GM18858 (cell line): ENCODE measurements around the gene RMI1.
A peak's percentile ranks its signal among the peaks of the same experiment; 100 is the strongest.
"Not testable (repeated sequence)": the region's sequence is repeated elsewhere in the genome, so short reads cannot be mapped to it uniquely, and the experiment has no call there.

Experiments
- ATAC-seq: cut with Tn5 transposase; IDR thresholded peaks from one replicate; pipeline ENCODE4 v1.9.1; 2021; ENCODE audit not compliant: unreplicated experiment

RMI1 gene

DNA sequence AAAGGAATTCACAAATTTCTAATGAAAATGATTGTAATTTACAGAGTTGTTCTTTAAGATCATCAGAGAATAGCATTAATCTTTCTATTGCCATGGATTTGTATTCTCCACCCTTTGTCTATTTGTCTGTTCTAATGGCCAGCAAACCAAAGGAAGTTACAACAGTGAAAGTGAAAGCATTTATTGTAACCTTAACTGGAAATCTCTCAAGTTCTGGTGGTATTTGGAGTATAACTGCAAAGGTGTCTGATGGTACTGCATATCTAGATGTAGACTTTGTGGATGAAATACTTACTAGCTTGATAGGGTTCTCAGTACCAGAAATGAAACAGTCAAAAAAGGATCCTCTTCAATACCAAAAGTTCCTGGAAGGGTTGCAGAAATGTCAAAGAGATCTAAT, 21.7 kb downstream of the RMI1 start:
- ATAC-seq, result peak; percentile 72

DNA sequence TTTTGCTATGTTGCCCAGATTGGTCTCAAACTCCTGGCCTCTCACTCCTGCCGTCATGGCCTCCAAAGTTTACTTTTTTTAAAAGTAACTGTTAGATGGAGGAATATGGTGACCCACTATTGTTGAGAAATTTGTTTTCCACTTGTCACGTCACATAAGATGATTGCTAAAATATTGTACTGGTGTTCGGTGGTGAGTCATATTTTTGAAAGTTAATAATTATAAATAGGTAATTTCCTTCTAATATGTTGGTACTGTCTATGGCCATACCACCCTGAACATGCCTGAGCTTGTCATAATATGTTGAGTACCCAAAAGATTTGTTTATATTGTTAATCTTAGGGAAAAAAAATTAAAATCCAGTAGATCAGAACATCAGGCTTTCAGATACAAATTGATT, 22.6 kb downstream of the RMI1 start:
- no peak for ATAC-seq

DNA sequence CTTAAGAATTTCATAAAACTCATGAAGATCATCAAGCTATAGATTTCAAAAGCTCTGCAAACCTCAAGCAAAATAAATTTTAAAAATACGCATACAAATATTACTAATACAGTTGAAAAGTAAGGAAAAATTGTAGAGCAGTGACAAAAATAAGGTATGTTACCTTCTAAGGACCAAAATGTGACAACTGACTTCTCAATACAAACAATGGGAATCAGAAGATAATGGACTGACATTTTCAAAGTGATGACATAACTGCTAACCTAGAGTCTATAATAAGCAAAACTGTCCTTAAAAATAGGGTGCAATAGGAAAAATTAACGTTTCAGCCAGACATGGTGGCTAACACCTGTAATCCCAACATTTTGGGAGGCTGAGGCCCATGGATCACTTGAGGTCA, 27.1 kb downstream of the RMI1 start:
- no peak for ATAC-seq

DNA sequence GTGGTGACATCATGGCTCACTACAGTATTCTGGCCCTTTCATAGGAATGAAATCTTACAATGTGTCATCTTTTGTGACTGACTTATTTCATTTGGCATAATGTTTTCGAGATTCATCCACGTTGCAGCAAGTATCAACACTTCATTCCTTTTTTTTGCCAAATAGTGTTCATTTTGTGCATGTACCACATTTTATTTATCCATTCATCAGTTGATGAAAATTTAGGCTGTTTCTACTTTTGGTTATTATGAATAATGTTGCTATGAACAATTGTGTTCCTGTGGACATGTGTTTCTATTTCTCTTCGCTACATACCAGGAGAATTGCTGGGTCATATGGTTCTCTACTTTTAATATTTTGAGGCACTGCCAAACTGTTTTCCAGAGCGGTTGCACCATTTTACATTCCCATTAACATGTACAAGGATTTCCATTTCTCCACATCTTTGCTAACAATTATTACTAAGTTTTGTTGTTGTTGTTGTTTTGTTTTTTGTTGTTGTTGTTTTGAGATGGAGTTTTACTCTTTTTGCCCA, 43.5 kb downstream of the RMI1 start:
- no peak for ATAC-seq

DNA sequence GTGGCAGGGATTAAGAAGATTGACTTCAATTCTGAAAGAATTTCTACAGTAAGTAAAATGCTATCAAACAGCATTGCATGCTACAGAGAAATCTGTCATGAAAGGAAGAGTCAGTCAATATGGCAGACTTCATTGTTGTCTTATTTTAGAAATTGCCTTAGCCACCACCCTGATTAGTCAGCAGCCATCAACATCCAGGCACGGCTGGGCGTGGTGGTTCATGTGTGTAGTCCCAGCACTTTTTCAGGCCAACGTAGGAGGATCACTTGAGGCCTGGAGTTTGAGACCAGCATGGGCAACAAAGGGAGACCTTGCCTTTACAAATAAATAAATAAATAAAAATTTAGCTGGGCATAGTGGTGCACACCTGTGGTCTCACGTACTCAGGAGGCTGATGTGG, 46.6 kb downstream of the RMI1 start:
- ATAC-seq, result no peak

DNA sequence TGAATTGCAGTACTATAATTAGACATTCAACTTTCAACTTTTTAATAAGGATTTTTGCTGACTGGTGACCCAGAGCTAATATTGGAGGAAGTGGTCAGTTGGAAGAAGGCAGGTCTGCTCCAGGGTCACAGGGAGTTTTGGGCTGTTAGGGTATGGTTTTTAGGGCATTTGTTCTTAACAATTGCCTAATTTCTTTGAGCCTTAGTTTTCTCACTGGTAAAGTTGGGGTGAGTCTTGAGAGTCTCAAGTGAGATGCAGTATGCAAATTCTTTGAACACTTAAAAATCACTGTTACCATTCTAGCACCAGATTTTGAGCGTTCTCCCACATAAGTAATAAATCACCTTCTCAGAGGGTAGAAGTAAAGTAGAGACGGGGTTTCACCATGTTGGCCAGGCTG, 50.9 kb downstream of the RMI1 start:
- no peak for ATAC-seq

DNA sequence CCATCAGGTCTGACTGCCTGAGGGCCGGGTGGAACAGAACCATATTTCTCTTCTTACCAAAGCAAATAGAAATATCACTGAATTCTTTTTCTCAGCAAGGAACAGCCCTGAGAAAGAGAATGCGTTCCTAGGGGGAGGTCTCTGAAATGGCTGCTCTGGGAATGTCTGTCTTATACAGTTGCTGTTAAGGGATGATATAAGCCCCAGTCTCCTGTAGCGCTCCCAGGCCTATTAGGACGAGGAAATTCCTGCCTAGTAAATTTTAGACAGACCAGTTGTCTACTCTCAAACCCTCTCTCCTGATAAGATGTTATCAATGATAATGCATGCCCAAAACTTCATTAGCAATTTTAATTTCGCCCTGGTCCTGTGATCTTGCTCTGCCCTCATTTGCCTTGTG, 61.3 kb downstream of the RMI1 start:
- not testable (repeated sequence) for ATAC-seq

DNA sequence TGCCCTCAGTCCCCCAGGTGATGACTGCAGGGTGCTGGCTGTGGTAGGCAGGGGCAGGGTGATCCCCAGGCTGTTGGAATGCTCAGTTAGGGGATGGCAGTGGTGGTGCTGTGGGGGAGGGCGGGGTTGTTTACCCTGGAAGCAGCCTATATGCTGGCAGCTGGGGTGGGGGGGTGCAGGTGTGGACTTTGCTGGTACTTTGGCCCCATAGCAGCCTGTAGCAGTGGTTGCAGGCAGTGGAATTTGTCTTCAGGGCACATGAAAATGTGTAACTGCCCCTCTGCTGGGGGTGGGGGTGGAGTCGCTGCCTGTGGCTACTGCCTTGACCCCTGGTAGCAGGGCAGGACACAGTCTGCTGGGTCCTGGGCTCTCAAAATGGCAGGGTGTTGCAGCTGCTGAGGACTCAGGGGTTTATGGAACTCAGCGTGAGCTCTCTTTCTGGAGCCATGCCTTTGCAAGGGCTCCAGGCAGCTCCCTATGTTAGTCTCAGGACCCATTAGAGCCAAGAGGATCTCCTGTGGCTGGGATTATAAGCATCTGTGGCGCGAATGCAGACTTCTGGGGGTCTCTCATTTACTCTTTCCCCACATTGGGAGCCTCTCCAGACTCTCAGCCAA, 65.0 kb downstream of the RMI1 start:
- ATAC-seq, result no peak
